Neural cell (in vitro differentiated cells): ENCODE data around the gene DTYMK. TPM values are rescaled to one million over a fixed set of nuclear protein-coding genes. Genes with fewer than 3 reads are reported as not detected.
A peak's percentile ranks its signal among the peaks of the same experiment; 100 is the strongest.

Experiments
- H2AFZ ChIP-seq: fragments of 200-600, 300-800 bp; sonication (generic), shearing (Covaris generic); 2 replicates; pipeline ENCODE4 v1.6.0; 2014; ENCODE audit warnings: low read depth, mild to moderate bottlenecking, antibody characterized with exemption, low read length, moderate library complexity
- H3F3A ChIP-seq: fragments of 200-600 bp; shearing (Covaris generic); 2 replicates; pipeline ENCODE4 v1.6.1; 2016; ENCODE audit warnings: mild to moderate bottlenecking, moderate library complexity, mixed read lengths, antibody characterized with exemption, low read length; ENCODE audit not compliant: insufficient read depth, poor library complexity, severe bottlenecking
- H3K27ac ChIP-seq: fragments of 200-600, 300-800 bp; sonication (generic), shearing (Covaris generic); 2 replicates; pipeline ENCODE4 v1.5.1; 2014; ENCODE audit warnings: mild to moderate bottlenecking, low read length, moderate library complexity
- H3K27me3 ChIP-seq: fragments of 300-800, 200-600 bp; sonication (generic), shearing (Covaris generic); 2 replicates; pipeline ENCODE4 v1.6.0; 2014; ENCODE audit warnings: mild to moderate bottlenecking, low read depth, low read length, moderate library complexity; ENCODE audit not compliant: insufficient read depth
- H3K36me3 ChIP-seq: fragments of 300-800, 200-600 bp; sonication (generic), shearing (Covaris generic); 2 replicates; pipeline ENCODE4 v1.5.1; 2014; ENCODE audit warnings: mild to moderate bottlenecking, antibody characterized with exemption, low read length, moderate library complexity; ENCODE audit not compliant: insufficient read depth
- H3K4me2 ChIP-seq: fragments of 300-800, 200-600 bp; sonication (generic), shearing (Covaris generic); 2 replicates; pipeline ENCODE4 v1.6.0; 2014; ENCODE audit warnings: mild to moderate bottlenecking, low read length
- H3K4me3 ChIP-seq: fragments of 300-800, 200-600 bp; sonication (generic), shearing (Covaris generic); 2 replicates; pipeline ENCODE4 v1.5.1; 2014; ENCODE audit warnings: mild to moderate bottlenecking, low read length, moderate library complexity
- H3K79me2 ChIP-seq: fragments of 200-600 bp; shearing (Covaris generic); replicated peaks from 2 replicates; pipeline ENCODE4 v1.6.0; 2014; ENCODE audit warnings: mild to moderate bottlenecking, low read length, moderate library complexity; ENCODE audit not compliant: insufficient read depth
- H3K9ac ChIP-seq: fragments of 300-800, 200-600 bp; sonication (generic), shearing (Covaris generic); 2 replicates; pipeline ENCODE4 v1.6.1; 2016; ENCODE audit warnings: mild to moderate bottlenecking, low read length, mixed read lengths
- H3K9me2 ChIP-seq: fragments of 200-600 bp; shearing (Covaris generic); 2 replicates; pipeline ENCODE4 v1.6.1; 2016; ENCODE audit warnings: mild to moderate bottlenecking, low read length, mixed read lengths; ENCODE audit not compliant: insufficient read depth
- H3K9me3 ChIP-seq: fragments of 200-600, 300-800 bp; sonication (generic), shearing (Covaris generic); 2 replicates; pipeline ENCODE4 v1.6.1; 2016; ENCODE audit warnings: mild to moderate bottlenecking, mixed run types, low read length, moderate library complexity, mixed read lengths
- H4K20me1 ChIP-seq: fragments of 200-600 bp; shearing (Covaris generic); 2 replicates; pipeline ENCODE4 v1.6.1; 2016; ENCODE audit warnings: mild to moderate bottlenecking, mixed run types; ENCODE audit not compliant: insufficient read depth
- CTCF ChIP-seq: fragments of 450-650 bp; IDR thresholded peaks from 2 replicates; pipeline ENCODE4 v1.5.1; 2014; ENCODE audit warnings: antibody characterized with exemption, mild to moderate bottlenecking, moderate library complexity; ENCODE audit not compliant: poor library complexity, severe bottlenecking
- EP300 ChIP-seq: fragments of 450-650 bp; conservative IDR thresholded peaks from 2 replicates; pipeline ENCODE4 v1.6.1; 2014; ENCODE audit warnings: antibody characterized with exemption, mild to moderate bottlenecking, moderate library complexity; ENCODE audit not compliant: poor library complexity, severe bottlenecking
- EZH2 ChIP-seq: fragments of 200-600, 300-800 bp; shearing (Covaris generic), sonication (generic); IDR thresholded peaks from 2 replicates; pipeline ENCODE4 v1.6.1; 2014; ENCODE audit warnings: antibody characterized with exemption, low read length, borderline replicate concordance, mild to moderate bottlenecking; ENCODE audit not compliant: insufficient read depth, poor library complexity, severe bottlenecking
- MXI1 ChIP-seq: fragments of 450-650 bp; conservative IDR thresholded peaks from 2 replicates; pipeline ENCODE4 v1.6.1; 2014; ENCODE audit warnings: antibody characterized with exemption, mild to moderate bottlenecking; ENCODE audit not compliant: poor library complexity, severe bottlenecking
- POLR2AphosphoS5 ChIP-seq: IDR thresholded peaks from 2 replicates; pipeline ENCODE4 v1.6.1; 2012
- RAD21 ChIP-seq: fragments of 450-650 bp; conservative IDR thresholded peaks from 2 replicates; pipeline ENCODE4 v1.6.1; 2014; ENCODE audit warnings: antibody characterized with exemption, mild to moderate bottlenecking, moderate library complexity
- REST ChIP-seq: IDR thresholded peaks from 2 replicates; pipeline ENCODE4 v1.6.1; 2012; ENCODE audit warnings: borderline replicate concordance
- SMC3 ChIP-seq: fragments of 450-650 bp; conservative IDR thresholded peaks from 2 replicates; pipeline ENCODE4 v1.6.1; 2014; ENCODE audit warnings: antibody characterized with exemption, mild to moderate bottlenecking, moderate library complexity; ENCODE audit not compliant: poor library complexity
- TAF1 ChIP-seq: IDR thresholded peaks from 2 replicates; pipeline ENCODE4 v1.6.1; 2012; ENCODE audit warnings: low read depth
- polyA plus RNA-seq: library from polyadenylated mRNA; depleted of rRNA; stranded (reverse); fragments of >200 nt; gene quantifications from 2 replicates; pipeline ENCODE4 v1.2.3, GENCODE V29; 2014

DTYMK gene
- polyA plus RNA-seq, 1 donor from 2014 or later, result 33.5 TPM

GRCh38 chr2:241636182-241637017 is 50.2 kb downstream of the DTYMK start:
- Histone ChIP-seq H3K4me2 (peak overlapping the region; percentile 97), H3F3A (no peaks in the 10 kb centered on the region), H2AFZ (no peak overlapping the region), H3K36me3 (no peaks in the 10 kb centered on the region), H4K20me1 (peaks cover 3% of the 10 kb centered on the region), H3K27me3 (no peaks in the 10 kb centered on the region), H3K9me3 (no peaks in the 10 kb centered on the region), H3K4me3 (peak overlapping the region; percentile 93), H3K9me2 (no peaks in the 10 kb centered on the region), H3K9ac (peak overlapping the region; percentile 94), H3K79me2 (peaks cover 51% of the 10 kb centered on the region), H3K27ac (peak overlapping the region; percentile 39)
- TF ChIP-seq CTCF (no peak), MXI1 (peak; percentile 91)

GRCh38 chr2:241635756-241636155 is 50.9 kb downstream of the DTYMK start:
- Histone ChIP-seq H3K27me3 (no peaks in the 10 kb centered on the region), H3K4me2 (peak overlapping the region; percentile 97), H4K20me1 (peaks cover 3% of the 10 kb centered on the region), H3K9ac (peak overlapping the region; percentile 71), H2AFZ (no peak overlapping the region), H3K9me2 (no peaks in the 10 kb centered on the region), H3K36me3 (peaks cover 3% of the 10 kb centered on the region), H3K4me3 (peak overlapping the region; percentile 93), H3F3A (no peaks in the 10 kb centered on the region), H3K27ac (no peak overlapping the region), H3K9me3 (no peaks in the 10 kb centered on the region), H3K79me2 (peaks cover 52% of the 10 kb centered on the region)
- TF ChIP-seq CTCF (no peak), EP300 (no peak), RAD21 (no peak), POLR2AphosphoS5 (no peak), REST (no peak), SMC3 (no peak), MXI1 (no peak), TAF1 (no peak), EZH2 (no peak)
